GM13976 (cell line): ENCODE results near the gene PTTG1IP.
A peak's percentile ranks its signal among the peaks of the same experiment; 100 is the strongest.

Experiments
- DNase-seq: peaks from one replicate; pipeline ENCODE4 v3.0.0; 2012; ENCODE audit warnings: low spot score
- in situ Hi-C: fragments of 300-500 bp; cut with MboI; formaldehyde crosslinking; loops from one replicate; pipeline ENCODE4 v1.12.0; 2022; ENCODE audit warnings: low sequenced_read_pairs, mixed read lengths, inconsistent platforms; ENCODE audit not compliant: unreplicated experiment
- TF ChIP-seq, protein P1 (sequence below): IDR thresholded peaks from 2 replicates; pipeline ENCODE4 v1.5.1; 2012; ENCODE audit warnings: borderline replicate concordance, mild to moderate bottlenecking; ENCODE audit not compliant: insufficient read depth; ENCODE audit errors: extremely low read depth, missing control alignments, control extremely low read depth

The PTTG1IP gene

DNA sequence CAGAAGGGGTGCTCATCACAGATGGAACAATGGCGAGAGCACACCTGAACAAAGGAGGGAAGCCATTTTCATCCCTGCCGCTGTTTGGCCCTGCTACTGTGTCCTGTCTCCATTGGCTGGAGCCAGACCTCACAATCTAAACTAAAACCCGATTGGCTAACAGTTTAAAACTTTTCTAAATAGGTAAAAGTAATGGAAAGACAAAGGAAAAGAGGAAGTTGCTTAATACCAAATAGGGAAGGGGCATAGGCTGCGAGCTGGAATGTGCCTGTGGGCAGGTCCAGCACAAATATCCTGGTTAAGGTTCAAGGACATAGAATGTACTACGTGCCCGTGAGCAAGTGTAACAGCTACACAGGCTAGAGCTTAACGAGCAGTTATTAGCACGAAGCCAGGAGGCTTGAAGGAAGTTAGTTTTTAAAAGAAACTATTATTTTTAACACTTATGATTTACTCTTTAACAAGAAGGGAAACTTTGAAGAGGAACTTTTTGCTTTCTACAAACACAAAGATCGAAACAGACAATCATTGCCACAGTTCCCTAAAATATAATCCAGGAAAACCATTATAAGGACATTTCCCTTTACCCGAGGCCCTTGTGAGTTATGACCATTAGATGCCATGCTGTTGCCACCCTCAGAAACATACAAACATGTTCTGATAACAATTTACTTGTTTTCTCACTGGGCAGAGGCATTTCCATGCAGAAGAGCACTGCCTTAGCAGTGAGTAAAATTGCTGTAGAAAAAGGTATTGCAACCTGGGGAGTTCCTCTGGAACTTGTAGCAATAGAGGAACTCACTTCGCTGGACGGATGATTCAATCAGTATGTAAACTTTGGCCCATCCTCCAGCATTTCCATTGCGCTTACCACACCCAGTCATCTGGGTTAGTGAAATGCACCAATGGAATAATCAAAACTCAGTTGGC, 4.8 kb upstream of the PTTG1IP start:
- DNase-seq: no peak
- TF ChIP-seq, protein P1, sequence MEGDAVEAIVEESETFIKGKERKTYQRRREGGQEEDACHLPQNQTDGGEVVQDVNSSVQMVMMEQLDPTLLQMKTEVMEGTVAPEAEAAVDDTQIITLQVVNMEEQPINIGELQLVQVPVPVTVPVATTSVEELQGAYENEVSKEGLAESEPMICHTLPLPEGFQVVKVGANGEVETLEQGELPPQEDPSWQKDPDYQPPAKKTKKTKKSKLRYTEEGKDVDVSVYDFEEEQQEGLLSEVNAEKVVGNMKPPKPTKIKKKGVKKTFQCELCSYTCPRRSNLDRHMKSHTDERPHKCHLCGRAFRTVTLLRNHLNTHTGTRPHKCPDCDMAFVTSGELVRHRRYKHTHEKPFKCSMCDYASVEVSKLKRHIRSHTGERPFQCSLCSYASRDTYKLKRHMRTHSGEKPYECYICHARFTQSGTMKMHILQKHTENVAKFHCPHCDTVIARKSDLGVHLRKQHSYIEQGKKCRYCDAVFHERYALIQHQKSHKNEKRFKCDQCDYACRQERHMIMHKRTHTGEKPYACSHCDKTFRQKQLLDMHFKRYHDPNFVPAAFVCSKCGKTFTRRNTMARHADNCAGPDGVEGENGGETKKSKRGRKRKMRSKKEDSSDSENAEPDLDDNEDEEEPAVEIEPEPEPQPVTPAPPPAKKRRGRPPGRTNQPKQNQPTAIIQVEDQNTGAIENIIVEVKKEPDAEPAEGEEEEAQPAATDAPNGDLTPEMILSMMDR: no peak
- in situ Hi-C loops: loop anchor here (5.0 kb wide), 1 partner anchor 44 kb away; the partner anchor contains the start of gene ITGB2

DNA sequence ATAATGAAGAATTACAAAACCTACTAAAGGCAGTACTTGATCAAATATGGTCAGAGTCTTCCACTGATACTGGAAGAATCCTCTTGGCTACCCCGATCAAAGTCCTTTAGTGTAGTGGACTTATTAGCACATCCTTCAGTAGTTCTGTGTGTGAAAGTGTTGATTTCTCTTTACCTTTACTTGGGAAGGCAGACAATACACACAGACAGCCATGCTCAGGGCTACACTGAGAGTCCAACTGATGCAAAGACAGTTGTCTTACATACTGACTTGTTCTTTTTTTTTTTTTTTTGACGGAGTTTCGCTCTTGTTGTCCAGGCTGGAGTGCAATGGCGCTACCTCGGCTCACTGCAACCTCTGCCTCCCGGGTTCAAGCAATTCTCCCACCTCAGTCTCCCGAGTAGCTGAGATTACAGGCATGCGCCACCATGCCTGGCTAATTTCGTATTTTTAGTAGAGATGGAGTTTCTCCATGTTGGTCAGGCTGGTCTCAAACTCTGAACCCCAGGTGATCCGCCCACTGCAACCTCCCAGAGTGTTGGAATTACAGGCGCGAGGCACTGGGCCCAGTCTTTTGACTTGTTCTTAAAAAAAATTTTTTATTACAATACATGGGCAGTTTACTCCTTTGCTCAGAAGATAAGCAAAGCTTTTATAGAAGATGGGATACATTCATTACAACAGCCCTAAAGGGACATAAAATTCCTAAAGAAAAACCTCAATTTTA, 3.5 kb upstream of the PTTG1IP start:
- in situ Hi-C loops: loop anchor here (5.0 kb wide), 1 partner anchor 45 kb away; the partner anchor contains the start of gene ITGB2
- no peak for DNase-seq
- TF ChIP-seq, protein P1: no peak

DNA sequence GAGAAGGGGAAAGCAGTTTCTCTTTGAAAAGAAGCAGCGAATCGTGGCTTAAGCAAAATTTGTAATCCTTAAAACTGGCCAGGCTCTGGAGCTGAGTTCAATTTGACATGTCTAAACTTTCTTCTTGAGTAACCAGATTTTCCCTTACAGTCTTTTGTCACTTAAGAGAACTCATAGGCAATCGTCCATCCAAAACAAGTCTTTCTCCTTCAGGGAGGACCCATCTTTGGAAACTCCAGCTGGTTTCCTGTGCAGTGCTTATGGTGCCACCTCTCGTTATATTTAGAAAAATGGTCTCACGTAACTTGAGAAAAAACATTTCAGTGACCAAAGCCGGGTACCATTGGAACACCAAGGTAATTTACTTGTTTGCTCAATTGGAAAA, 1.8 kb upstream of the PTTG1IP start:
- in situ Hi-C loops: loop anchor here (5.0 kb wide), 1 partner anchor 47 kb away; the partner anchor contains the start of gene ITGB2
- DNase-seq: no peak
- TF ChIP-seq, protein P1: peak; percentile 12

DNA sequence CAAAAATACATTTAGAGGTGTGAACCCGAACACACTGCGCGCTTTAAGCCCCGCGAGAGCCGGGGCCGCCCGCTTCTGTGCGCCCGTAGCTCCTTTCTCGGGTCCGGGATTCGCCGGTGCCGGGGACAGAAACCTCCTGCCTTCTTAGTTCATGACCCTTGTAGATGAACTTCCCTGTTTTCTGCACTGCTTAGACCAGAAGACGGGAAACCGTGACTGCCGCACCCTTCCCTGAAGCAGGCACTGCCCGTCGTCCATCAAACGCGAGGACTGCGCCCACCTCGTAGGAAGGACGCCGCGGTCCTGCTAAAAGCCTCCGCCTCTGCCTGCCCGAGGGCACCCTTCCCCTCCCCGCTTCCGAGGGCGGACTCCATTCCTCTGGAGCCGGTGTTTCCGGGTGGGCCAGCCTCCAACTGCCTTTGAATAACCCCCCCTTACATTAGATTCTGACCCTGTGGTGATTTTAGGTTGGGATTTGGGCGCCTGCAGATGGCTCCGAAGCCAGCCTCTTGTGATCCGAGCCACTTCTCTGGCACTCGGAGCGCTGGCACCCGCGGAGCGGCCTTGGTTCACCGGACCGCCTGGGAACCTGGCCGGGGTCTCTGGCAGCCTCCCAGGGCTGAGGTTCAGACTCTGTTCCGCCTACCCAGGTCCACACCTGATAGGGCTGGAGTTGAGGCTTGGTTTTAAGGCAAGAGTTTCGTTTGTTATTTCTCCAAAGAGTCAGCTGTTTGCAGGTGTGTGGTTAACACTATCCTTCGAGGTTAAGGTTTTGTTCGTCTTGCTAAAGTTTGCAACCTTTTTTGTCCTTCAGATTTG, 1.2 kb upstream of the PTTG1IP start:
- no peak for DNase-seq
- in situ Hi-C loops: loop anchor here (5.0 kb wide), 1 partner anchor 48 kb away; the partner anchor contains the start of gene ITGB2
- TF ChIP-seq, protein P1: no peak

DNA sequence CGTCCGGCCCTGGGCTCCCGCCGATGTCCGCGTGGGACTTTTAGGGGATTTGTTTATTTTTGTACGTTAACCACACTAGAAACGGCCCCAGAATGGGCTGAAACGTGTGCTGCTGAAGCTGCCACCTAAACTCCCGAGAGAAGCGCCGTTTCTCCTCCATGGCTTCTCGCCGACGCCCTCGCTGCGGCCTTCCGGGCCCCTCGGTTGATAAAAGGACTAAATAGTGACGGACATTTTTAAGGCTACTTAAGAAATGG, 678 bp upstream of the PTTG1IP start:
- in situ Hi-C loops: no loop called here
- DNase-seq: no peak
- TF ChIP-seq, protein P1: no peak
